DMS53 treated with DMSO at 0.1 percent for 48 hours (cell line): ENCODE results near the gene ANP32D.
A peak's percentile ranks its signal among the peaks of the same experiment; 100 is the strongest.
"Not testable (repeated sequence)": the region's sequence is repeated elsewhere in the genome, so short reads cannot be mapped to it uniquely, and the experiment has no call there.

Experiments
- DNase-seq: peaks from one replicate; lab custom pipeline; 2025; ENCODE audit not compliant: unreplicated experiment; lab: John Stamatoyannopoulos, UW

Gene ANP32D

GRCh38 chr12:48472259-48472658, at the start of gene ANP32D:
ANP32D (plus strand) TSS chr12:48472559; CDS start chr12:48472665, 106 bp downstream.
- DNase-seq, result no peak

GRCh38 chr12:48423171-48423570, 49.2 kb upstream of the ANP32D start:
- no peak for DNase-seq

GRCh38 chr12:48424644-48425043, 47.7 kb upstream of the ANP32D start:
- no peak for DNase-seq

- DNase-seq, result not testable (repeated sequence)
Observed at GRCh38 chr12:48434016-48434415, 38.3 kb upstream of the ANP32D start.

GRCh38 chr12:48441069-48441468, 31.3 kb upstream of the ANP32D start:
- DNase-seq, result no peak

- no peak for DNase-seq
Observed at GRCh38 chr12:48442179-48442847, 30.0 kb upstream of the ANP32D start.

GRCh38 chr12:48445538-48445937, 26.8 kb upstream of the ANP32D start:
- DNase-seq, result no peak

- DNase-seq, result no peak
Observed at GRCh38 chr12:48446161-48446776, 26.1 kb upstream of the ANP32D start.

- no peak for DNase-seq
Observed at GRCh38 chr12:48447755-48448154, 24.6 kb upstream of the ANP32D start.

GRCh38 chr12:48451372-48451771, 21.0 kb upstream of the ANP32D start:
- no peak for DNase-seq

- not testable (repeated sequence) for DNase-seq
Observed at GRCh38 chr12:48452961-48453360, 19.4 kb upstream of the ANP32D start.

- peak; percentile 53 for DNase-seq
Observed at GRCh38 chr12:48454667-48455066, 17.7 kb upstream of the ANP32D start.

GRCh38 chr12:48455116-48455515, 17.2 kb upstream of the ANP32D start:
- DNase-seq, result no peak

GRCh38 chr12:48459259-48459658, 13.1 kb upstream of the ANP32D start:
- DNase-seq, result no peak

GRCh38 chr12:48469027-48469426, 3.3 kb upstream of the ANP32D start:
- not testable (repeated sequence) for DNase-seq

- no peak for DNase-seq
Observed at GRCh38 chr12:48473061-48473460, 702 bp downstream of the ANP32D start.

GRCh38 chr12:48474497-48474896, 2.1 kb downstream of the ANP32D start:
- not testable (repeated sequence) for DNase-seq

- DNase-seq, result no peak
Observed at GRCh38 chr12:48482198-48482597, 9.8 kb downstream of the ANP32D start, which contains the start of gene C12orf54. C12orf54 (plus strand) TSS chr12:48482498; CDS start chr12:48483297, 799 bp downstream.

- no peak for DNase-seq
Observed at GRCh38 chr12:48482930-48483329, 10.6 kb downstream of the ANP32D start.

GRCh38 chr12:48486261-48486660, 13.9 kb downstream of the ANP32D start:
- peak; percentile 98 for DNase-seq

GRCh38 chr12:48486679-48487078, 14.3 kb downstream of the ANP32D start:
- peak; percentile 42 for DNase-seq

GRCh38 chr12:48489012-48489411, 16.7 kb downstream of the ANP32D start:
- no peak for DNase-seq

GRCh38 chr12:48489456-48489855, 17.1 kb downstream of the ANP32D start:
- not testable (repeated sequence) for DNase-seq
